Measurements from ENCODE around the gene AK4.
"Not testable (repeated sequence)": the region's sequence is repeated elsewhere in the genome, so short reads cannot be mapped to it uniquely, and the experiment has no call there.

AK4 gene

DNA sequence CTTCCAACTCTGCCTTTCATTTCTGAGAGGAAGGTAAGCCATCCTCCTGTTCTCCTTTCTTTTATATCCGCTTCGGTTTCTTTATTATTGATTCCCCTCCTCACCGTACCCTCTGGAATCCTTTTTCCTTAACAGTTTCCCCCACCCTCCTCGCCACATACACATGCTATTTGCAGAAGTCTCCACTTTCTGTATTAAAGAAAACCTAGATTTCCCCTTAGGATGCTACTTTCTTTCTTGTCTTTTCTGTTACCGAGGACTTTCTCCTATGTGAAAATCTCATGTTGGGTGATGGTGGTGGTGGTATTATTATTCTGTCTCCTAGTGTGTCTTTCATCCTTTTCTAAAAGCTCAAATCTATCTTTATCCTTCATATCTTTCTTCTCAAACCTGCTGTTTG is 62.3 kb downstream of the AK4 start:
- DNase-seq (ENCODE audit: low read depth in 1 of 2, low spot score in 1 of 2): no peak

GRCh38 chr1:65211331-65211730 is 63.3 kb downstream of the AK4 start:
- no peak for DNase-seq (ENCODE audit: low read depth in 1 of 2, low spot score in 1 of 2)

GRCh38 chr1:65213271-65214023 is 65.4 kb downstream of the AK4 start:
- DNase-seq (ENCODE audit: low read depth in 1 of 2, low spot score in 1 of 2): no peak

GRCh38 chr1:65214340-65215027 is 66.5 kb downstream of the AK4 start:
- DNase-seq (ENCODE audit: low read depth in 1 of 2, low spot score in 1 of 2): no peak

DNA sequence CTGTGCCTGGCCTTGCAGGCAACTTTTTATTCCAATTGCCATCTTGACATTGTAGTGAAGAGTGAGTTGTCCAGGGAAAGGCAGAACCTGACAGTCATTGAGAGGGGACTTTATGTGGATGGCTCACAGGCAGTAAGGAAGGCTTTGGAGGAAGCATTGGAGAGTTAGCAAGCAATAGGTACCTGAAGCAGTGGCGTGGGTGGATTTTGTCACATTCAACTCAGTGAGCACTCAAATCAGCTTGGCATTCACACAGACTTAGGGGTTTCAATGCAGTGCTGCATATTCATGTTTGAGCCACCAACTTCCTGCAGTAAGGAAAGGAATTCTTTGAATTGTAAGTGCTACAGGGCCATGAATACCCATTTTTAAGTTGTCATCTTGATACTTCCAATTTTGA is 69.0 kb downstream of the AK4 start:
- DNase-seq (ENCODE audit: low read depth in 1 of 2, low spot score in 1 of 2): no peak

DNA sequence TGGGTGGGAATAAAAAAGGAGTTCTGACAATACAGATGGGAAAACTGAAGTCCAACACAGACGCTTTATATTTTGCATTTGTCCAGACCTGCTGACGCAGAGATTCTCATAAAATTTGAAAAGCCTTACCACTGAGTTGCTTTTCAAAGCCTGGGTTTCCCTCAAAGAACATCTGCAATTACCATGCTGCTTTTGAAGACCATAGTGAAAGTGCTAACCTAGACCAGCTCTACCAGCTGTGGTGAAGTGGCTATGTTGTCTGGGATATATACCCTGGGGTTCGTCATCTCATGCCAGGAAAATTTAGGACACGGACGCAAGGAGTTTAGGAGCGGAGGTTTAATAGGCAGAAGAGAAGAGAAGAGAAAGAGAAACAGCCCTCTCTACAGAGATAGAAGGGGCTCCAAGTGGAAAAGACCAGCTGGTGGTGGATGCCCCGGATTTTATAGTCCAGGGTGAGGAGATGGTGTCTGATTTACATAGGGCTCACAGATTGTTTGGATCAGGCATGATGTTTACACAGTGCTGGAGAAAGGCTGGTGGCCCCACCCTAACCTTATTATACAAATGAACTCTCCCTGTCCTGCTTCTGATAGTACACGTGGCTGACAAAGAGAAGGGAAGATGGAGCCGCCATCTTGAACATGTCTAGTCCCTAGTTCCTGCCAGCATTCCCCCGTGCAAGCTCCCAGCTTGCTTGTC is 73.8 kb downstream of the AK4 start:
- no peak for DNase-seq (ENCODE audit: low read depth in 1 of 2, low spot score in 1 of 2)

DNA sequence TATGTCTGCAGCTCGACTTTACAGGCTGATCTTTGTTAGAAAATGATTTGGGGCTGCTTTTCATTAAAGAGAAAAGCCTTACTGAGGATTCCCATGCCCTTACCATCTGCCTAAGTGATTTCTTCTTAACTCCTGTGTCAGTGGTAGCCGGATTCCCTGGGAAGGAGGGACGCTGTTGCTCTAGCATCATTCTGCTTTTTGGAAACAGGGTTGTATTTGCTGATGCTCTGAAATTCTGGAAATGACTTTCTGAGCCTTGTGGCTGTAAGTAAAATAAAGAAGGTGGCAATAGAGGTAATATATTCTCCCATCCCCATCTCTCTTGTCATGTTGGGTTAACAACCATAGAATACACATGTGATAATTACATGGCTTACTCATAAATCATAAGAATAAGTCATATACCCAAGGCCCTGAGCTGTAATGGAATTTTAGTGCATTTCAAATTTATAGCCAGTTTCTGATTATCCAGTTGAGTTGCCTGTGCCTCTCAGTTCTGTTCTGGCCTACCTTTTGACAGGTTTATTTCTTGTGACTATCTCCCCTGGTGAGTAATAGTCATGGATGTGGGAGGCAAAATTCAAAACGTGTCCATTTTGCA is 74.4 kb downstream of the AK4 start:
- DNase-seq (ENCODE audit: low read depth in 1 of 2, low spot score in 1 of 2): no peak

DNA sequence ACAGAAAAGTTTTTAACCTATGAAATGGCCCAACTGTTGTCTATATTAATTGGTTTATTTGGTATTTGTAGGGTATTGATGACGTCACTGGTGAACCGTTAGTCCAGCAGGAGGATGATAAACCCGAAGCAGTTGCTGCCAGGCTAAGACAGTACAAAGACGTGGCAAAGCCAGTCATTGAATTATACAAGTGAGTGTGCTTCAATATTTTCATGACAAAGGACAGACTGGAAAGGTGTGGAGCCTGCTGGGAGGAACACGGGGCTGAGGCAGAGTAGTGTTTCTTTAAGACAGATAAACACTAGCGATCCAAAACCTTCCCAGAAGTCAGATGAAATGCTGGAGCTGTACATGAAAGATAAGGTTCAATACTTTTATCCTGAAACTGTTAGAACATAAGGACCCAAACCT is 76.7 kb downstream of the AK4 start:
- DNase-seq (ENCODE audit: low read depth in 1 of 2, low spot score in 1 of 2): no peak

DNA sequence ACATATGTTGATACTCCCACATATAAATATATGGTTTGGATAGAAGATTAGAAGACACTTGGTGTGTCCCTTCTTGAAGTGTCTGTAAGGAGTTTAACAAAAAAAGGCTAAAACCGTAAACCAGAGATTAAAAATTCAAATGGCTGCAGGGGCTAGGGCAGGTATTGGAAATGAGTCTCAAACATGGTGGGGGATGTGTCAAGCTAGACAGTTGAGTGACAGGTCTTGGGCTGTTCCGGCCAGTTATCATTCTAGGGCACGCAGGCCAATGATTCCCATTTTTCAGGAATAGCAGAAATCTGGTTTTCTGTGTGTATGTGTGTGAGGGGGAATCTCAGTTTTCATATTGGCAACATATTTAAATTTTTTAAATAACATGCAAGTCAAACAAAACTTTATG is 77.2 kb downstream of the AK4 start:
- no peak for DNase-seq (ENCODE audit: low read depth in 1 of 2, low spot score in 1 of 2)

DNA sequence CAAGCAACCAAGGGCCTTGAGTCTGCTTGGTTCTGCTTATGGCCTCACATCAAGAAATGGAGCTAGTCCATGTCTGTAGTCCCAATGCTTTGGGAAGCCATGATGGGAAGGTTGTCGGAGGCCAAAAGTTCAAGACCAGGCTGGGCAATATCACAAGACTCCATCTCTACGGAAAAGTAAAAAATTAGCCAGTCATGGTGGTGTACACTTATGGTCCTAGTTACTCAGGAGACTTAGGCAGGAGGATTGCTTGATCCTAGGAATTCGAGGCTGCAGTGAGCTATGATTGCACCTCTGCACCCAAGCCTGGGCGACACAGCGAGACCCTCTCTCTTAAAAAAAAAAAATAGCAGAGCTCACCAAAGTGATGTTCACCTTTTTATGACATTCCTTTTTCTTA is 81.2 kb downstream of the AK4 start:
- no peak for DNase-seq (ENCODE audit: low read depth in 1 of 2, low spot score in 1 of 2)

GRCh38 chr1:65229754-65230339 is 81.8 kb downstream of the AK4 start:
- DNase-seq (ENCODE audit: low read depth in 1 of 2, low spot score in 1 of 2): no peak

- no peak for DNase-seq (ENCODE audit: low read depth in 1 of 2, low spot score in 1 of 2)
Observed at GRCh38 chr1:65230731-65231481, 82.9 kb downstream of the AK4 start.

DNA sequence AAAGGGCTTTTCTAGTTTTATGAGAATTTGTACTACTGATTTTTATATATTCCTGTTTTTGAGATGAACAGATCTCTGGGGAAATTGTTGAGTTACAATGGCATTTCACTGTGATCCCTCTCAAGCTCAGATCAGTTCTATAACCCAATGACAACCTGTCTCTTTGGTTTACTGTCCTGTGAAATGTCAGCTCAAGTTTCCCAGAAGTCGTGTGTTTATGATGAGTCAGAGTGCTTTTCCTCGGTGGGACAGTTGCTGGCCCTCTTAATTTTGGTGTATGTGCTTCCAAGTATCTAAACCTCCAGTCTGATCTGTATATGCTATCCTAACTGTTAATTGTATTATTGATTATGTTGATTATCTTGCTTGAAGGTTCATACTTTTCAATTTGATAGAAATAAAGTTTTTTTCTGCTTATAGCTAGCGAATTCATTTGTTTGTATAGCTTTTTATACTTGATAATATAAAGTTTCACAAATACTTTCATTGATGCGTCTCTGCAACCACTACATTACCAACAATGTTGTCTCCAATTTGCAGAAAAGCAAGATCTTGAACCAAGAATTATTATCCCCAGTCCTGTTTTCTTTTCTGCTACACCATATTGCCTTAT is 83.8 kb downstream of the AK4 start:
- DNase-seq (ENCODE audit: low read depth in 1 of 2, low spot score in 1 of 2): no peak

DNA sequence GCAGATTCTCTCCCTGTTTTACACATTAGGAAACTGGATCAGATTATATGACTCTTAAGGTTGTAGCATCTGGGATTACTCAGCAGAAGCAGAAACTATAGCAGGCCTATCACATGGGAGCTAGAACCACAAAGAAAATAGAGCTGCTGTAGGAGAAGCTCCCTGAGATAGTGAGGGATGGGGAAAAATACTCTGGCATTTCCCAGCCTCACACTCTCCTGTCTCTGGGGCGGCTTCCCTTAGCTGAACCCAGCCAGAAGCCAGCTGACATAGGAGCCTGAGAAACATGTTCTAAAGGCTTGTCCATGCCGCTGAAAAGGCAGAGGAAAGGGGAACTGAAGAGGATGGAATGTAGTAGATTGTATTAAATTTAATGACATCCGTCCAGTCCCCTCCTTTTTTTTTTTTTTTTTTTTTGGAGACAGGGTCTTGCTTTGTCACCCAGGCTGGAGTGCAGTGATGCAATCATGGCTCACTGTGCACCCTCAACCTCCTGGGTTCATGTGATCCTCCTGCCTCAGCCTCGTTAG is 84.5 kb downstream of the AK4 start:
- DNase-seq (ENCODE audit: low read depth in 1 of 2, low spot score in 1 of 2): no peak

- no peak for DNase-seq (ENCODE audit: low read depth in 1 of 2, low spot score in 1 of 2)
Observed at GRCh38 chr1:65233782-65234181, 85.8 kb downstream of the AK4 start.

- no peak for DNase-seq (ENCODE audit: low read depth in 1 of 2, low spot score in 1 of 2)
Observed at GRCh38 chr1:65235867-65236805, 88.1 kb downstream of the AK4 start.

- not testable (repeated sequence) for DNase-seq (ENCODE audit: low read depth in 1 of 2, low spot score in 1 of 2)
Observed at GRCh38 chr1:65237088-65237487, 89.1 kb downstream of the AK4 start.

GRCh38 chr1:65237503-65237902 is 89.5 kb downstream of the AK4 start:
- DNase-seq (ENCODE audit: low read depth in 1 of 2, low spot score in 1 of 2): no peak

GRCh38 chr1:65238010-65238409 is 90.0 kb downstream of the AK4 start:
- DNase-seq (ENCODE audit: low read depth in 1 of 2, low spot score in 1 of 2): no peak

Measured in activated T-helper 1 cell treated with anti-CD3 and anti-CD28 coated beads, Interleukin-2, amount 50 U/mL, for 16 hours (primary cell).